Head of caudate nucleus (tissue), 42 donors: ENCODE measurements around the gene CCDC7.
"Not testable (repeated sequence)": the region's sequence is repeated elsewhere in the genome, so short reads cannot be mapped to it uniquely, and the experiment has no call there.

ENCODE experiments used
- DNase-seq, 42 donors: peaks; one replicate each; pipeline versions ENCODE4 v3.0.0 to v3.0.0-alpha.2; 2020 to 2021; ENCODE audit warnings: mixed read lengths in 7 of 42
- intact Hi-C: fragments of 100-400 bp; cut with DNase I; formaldehyde crosslinking; loops from one replicate; pipeline ENCODE4 v1.15.0; 2022

CCDC7 gene

GRCh38 chr10:32445740-32446535 lies at the start of gene CCDC7:
CCDC7 (plus strand) TSS chr10:32446140; CDS start chr10:32451643, 5,503 bp downstream.
- peak; percentile 43 to 92 (median 84) for DNase-seq
- intact Hi-C loops: loop anchor here (2.0 to 10.0 kb wide), 2 partner anchors 99 to 181 kb away; partner anchors contain the start of gene EPC1

GRCh38 chr10:32397163-32397562 lies 48.8 kb upstream of the CCDC7 start:
- intact Hi-C loops, DNase-seq: not testable (repeated sequence)

- DNase-seq, intact Hi-C loops: not testable (repeated sequence)
Observed at GRCh38 chr10:32399720-32400119, 46.2 kb upstream of the CCDC7 start.

- intact Hi-C loops: no loop called here
- DNase-seq: no peak
Observed at GRCh38 chr10:32400961-32401360, 45.0 kb upstream of the CCDC7 start.

GRCh38 chr10:32402499-32402898 lies 43.4 kb upstream of the CCDC7 start:
- intact Hi-C loops: no loop called here
- DNase-seq: no peak

GRCh38 chr10:32403091-32403490 lies 42.8 kb upstream of the CCDC7 start:
- DNase-seq: no peak
- intact Hi-C loops: no loop called here

GRCh38 chr10:32408690-32409089 lies 37.2 kb upstream of the CCDC7 start:
- DNase-seq: no peak
- intact Hi-C loops: no loop called here

- intact Hi-C loops: no loop called here
- no peak for DNase-seq
Observed at GRCh38 chr10:32409741-32410140, 36.2 kb upstream of the CCDC7 start.

- intact Hi-C loops: no loop called here
- no peak for DNase-seq
Observed at GRCh38 chr10:32410569-32410968, 35.4 kb upstream of the CCDC7 start.

- no peak for DNase-seq
- intact Hi-C loops: no loop called here
Observed at GRCh38 chr10:32411797-32412498, 34.0 kb upstream of the CCDC7 start.

GRCh38 chr10:32412499-32412853 lies 33.5 kb upstream of the CCDC7 start:
- intact Hi-C loops: no loop called here
- no peak for DNase-seq

GRCh38 chr10:32413513-32413912 lies 32.4 kb upstream of the CCDC7 start:
- no peak for DNase-seq
- intact Hi-C loops: no loop called here

GRCh38 chr10:32415361-32415760 lies 30.6 kb upstream of the CCDC7 start:
- intact Hi-C loops: no loop called here
- no peak for DNase-seq

- DNase-seq: peak in 12 of 42 donors; percentile 3 to 44 (median 23)
- intact Hi-C loops: no loop called here
Observed at GRCh38 chr10:32417911-32418547, 27.9 kb upstream of the CCDC7 start.

- intact Hi-C loops: no loop called here
- DNase-seq: no peak
Observed at GRCh38 chr10:32418572-32418971, 27.4 kb upstream of the CCDC7 start.

GRCh38 chr10:32419615-32420014 lies 26.3 kb upstream of the CCDC7 start:
- DNase-seq: no peak
- intact Hi-C loops: no loop called here

- no peak for DNase-seq
- intact Hi-C loops: no loop called here
Observed at GRCh38 chr10:32426186-32426585, 19.8 kb upstream of the CCDC7 start.

- no peak for DNase-seq
- intact Hi-C loops: no loop called here
Observed at GRCh38 chr10:32433542-32433941, 12.4 kb upstream of the CCDC7 start.

GRCh38 chr10:32436215-32436614 lies 9.7 kb upstream of the CCDC7 start:
- DNase-seq: no peak
- intact Hi-C loops: no loop called here

GRCh38 chr10:32437334-32437733 lies 8.6 kb upstream of the CCDC7 start:
- DNase-seq: no peak
- intact Hi-C loops: no loop called here
